HepG2 (cell line): ENCODE measurements around the gene NOVA2. TPM values are rescaled to one million over a fixed set of nuclear protein-coding genes. Genes with fewer than 3 reads are reported as not detected.

Experiments
- DNMT1 ChIP-seq: sonication (generic); formaldehyde crosslinking; IDR thresholded peaks from 2 replicates; pipeline ENCODE4 v1.5.1; 2020; ENCODE audit warnings: mild to moderate bottlenecking, missing genetic modification reagents
- FOXK2 ChIP-seq: fragments of 450-650 bp; IDR thresholded peaks from 2 replicates; pipeline ENCODE4 v1.6.1; 2016
- HNRNPLL ChIP-seq: fragments of 200-400 bp; formaldehyde crosslinking; IDR thresholded peaks from 2 replicates; pipeline ENCODE4 v1.6.1; 2017; ENCODE audit warnings: mild to moderate bottlenecking, low read depth, low read length; ENCODE audit not compliant: poor library complexity, severe bottlenecking
- IKZF4 ChIP-seq: sonication (generic); formaldehyde crosslinking; IDR thresholded peaks from 2 replicates; pipeline ENCODE4 v1.5.1; 2020; ENCODE audit warnings: borderline replicate concordance, mild to moderate bottlenecking, low read depth, missing genetic modification reagents; ENCODE audit errors: not compliant biosample characterization
- MBNL3 ChIP-seq: fragments of 250-450 bp; sonication (Bioruptor Pico); conservative IDR thresholded peaks from 2 replicates; pipeline ENCODE4 v1.8.0; 2022; ENCODE audit warnings: mild to moderate bottlenecking, inconsistent platforms
- RBAK ChIP-seq: sonication (generic); formaldehyde crosslinking; IDR thresholded peaks from 2 replicates; pipeline ENCODE4 v1.5.1; 2020; ENCODE audit warnings: mild to moderate bottlenecking, missing genetic modification reagents
- THYN1 ChIP-seq: sonication (generic); formaldehyde crosslinking; IDR thresholded peaks from 2 replicates; pipeline ENCODE4 v1.8.1; 2023; ENCODE audit warnings: low read depth, mild to moderate bottlenecking, moderate library complexity, missing genetic modification reagents, borderline replicate concordance
- ZFP41 ChIP-seq: sonication (generic); formaldehyde crosslinking; IDR thresholded peaks from 2 replicates; pipeline ENCODE4 v1.4.0; 2020; ENCODE audit warnings: mild to moderate bottlenecking, missing genetic modification reagents, borderline replicate concordance
- ZKSCAN8 ChIP-seq: IDR thresholded peaks from 2 replicates; pipeline ENCODE4 v1.6.1; 2016; ENCODE audit warnings: borderline replicate concordance, missing genetic modification reagents, missing compliant biosample characterization
- ZNF614 ChIP-seq: IDR thresholded peaks from 2 replicates; pipeline ENCODE4 v1.6.1; 2018; ENCODE audit warnings: missing biosample characterization, missing genetic modification reagents, inconsistent platforms, borderline replicate concordance
- ZNF670 ChIP-seq: sonication (generic); formaldehyde crosslinking; IDR thresholded peaks from 2 replicates; pipeline ENCODE4 v1.8.0; 2022; ENCODE audit warnings: mild to moderate bottlenecking, missing genetic modification reagents, borderline replicate concordance
- polyA plus RNA-seq, 8 experiments: library from polyadenylated mRNA; depleted of rRNA in 3 of 8; stranded (reverse) in 7 of 8; unstranded in 1 of 8; fragments of >200 nt; fragmentation: Illumina TruSeq in 4 of 8; extraction: Trizol in 4 of 8; gene quantifications; 2 replicates each; pipeline versions ENCODE4 v1.2.1 to v1.2.3, GENCODE V29; 2011 to 2016; ENCODE audit warnings: low read depth in 4 of 8, missing spikeins in 1 of 8, mixed read lengths in 1 of 8; ENCODE audit not compliant: insufficient read depth in 1 of 8
- total RNA-seq, 5 experiments: library from RNA; depleted of rRNA; stranded (reverse); fragments of >200 nt; fragmentation: Illumina TruSeq; extraction: Trizol; gene quantifications; 2 replicates each; pipeline ENCODE4 v1.2.3, GENCODE V29; 2016; ENCODE audit warnings: low read depth in 1 of 5
- TF ChIP-seq, protein P1 (sequence below): sonication (generic); formaldehyde crosslinking; IDR thresholded peaks from 2 replicates; pipeline ENCODE4 v1.4.0; 2020; ENCODE audit warnings: missing genetic modification reagents
- TF ChIP-seq, protein P2 (sequence below): sonication (generic); formaldehyde crosslinking; IDR thresholded peaks from 2 replicates; pipeline ENCODE4 v1.5.1; 2020; ENCODE audit warnings: missing genetic modification reagents, mild to moderate bottlenecking, borderline replicate concordance
- TF ChIP-seq, protein P3 (sequence below): sonication (generic); formaldehyde crosslinking; IDR thresholded peaks from 2 replicates; pipeline ENCODE4 v1.4.0; 2020; ENCODE audit warnings: low read depth, mild to moderate bottlenecking, missing genetic modification reagents
- TF ChIP-seq, protein P4 (sequence below): sonication (generic); formaldehyde crosslinking; IDR thresholded peaks from 2 replicates; pipeline ENCODE4 v1.8.0; 2022; ENCODE audit warnings: missing genetic modification reagents, mild to moderate bottlenecking, borderline replicate concordance
- TF ChIP-seq, protein P5 (sequence below): sonication (generic); formaldehyde crosslinking; IDR thresholded peaks from 2 replicates; pipeline ENCODE4 v1.4.0; 2020; ENCODE audit warnings: missing genetic modification reagents, borderline replicate concordance

NOVA2 gene
- total and polyA plus RNA-seq, 2 of the 13 experiments (the other 11 are each of a cell fraction or from before 2014, with no cell fraction given) = not detected

DNA sequence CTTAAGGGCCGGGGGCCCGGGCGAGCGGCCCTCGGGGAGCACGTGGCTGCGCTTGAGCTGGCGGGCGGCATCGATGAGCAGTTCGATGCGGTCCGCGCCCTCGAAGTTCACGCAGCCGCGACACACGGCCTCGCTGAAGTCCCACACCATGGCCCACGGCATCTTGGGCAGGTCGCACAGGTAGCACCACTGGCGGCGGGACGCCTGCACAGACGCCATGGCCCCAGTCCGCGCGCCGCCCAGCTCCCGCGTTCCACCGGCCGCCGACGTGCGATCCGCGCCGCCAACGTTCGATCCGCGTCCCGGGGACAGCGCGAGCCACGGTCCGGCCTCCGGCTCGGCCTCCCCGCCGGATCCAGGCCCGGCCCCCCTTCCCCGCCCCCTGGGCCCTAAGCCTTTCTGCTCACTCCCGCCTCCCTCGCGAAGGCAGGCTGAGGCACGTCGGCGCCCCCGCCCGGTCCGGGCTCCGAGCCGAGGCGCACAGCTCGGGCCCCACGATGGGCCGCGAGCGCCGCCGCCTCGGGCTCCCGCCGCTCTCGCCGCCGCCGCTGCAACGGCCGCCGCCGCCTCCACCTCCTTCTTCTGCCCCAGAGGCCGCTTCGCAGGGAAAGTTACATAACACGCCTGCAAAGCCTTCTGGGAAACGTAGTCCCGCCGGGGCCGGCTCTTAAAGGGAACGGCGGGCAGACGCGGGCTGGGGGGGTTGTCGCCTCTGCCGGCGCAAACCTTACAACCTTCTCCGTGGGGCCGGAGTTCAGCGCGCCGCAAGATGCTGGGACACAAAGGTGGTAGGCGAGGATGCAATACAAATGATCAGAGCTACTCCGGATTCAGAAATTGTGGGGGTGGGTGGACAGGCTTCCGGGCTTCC is 87.9 kb downstream of the NOVA2 start, which contains the start of gene IRF2BP1 (continued):
- peak; percentile 69 for TF ChIP-seq IKZF4 (CRISPR knock-in tag)
- TF ChIP-seq FOXK2 = no peak
- no peak; the same call in 1 of the 2 replicates for TF ChIP-seq ZNF614 (CRISPR knock-in tag)
- TF ChIP-seq, protein P1, sequence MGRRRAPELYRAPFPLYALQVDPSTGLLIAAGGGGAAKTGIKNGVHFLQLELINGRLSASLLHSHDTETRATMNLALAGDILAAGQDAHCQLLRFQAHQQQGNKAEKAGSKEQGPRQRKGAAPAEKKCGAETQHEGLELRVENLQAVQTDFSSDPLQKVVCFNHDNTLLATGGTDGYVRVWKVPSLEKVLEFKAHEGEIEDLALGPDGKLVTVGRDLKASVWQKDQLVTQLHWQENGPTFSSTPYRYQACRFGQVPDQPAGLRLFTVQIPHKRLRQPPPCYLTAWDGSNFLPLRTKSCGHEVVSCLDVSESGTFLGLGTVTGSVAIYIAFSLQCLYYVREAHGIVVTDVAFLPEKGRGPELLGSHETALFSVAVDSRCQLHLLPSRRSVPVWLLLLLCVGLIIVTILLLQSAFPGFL = no peak
- TF ChIP-seq MBNL3 (CRISPR knock-in tag) = no peak
- TF ChIP-seq HNRNPLL = no peak
- TF ChIP-seq ZFP41 = no peak
- TF ChIP-seq, protein P2, sequence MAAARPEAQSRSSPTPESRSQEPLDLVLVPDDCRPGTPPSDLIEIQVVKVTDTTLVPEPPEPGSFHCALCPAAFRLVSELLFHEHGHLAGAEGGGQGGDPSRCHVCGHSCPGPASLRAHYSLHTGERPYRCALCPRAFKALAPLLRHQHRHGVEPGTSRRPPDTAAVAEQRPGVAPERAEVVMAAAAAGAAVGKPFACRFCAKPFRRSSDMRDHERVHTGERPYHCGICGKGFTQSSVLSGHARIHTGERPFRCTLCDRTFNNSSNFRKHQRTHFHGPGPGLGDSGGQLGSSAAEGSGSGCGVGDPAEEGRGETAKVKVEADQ (CRISPR knock-in tag) = no peak; the same call in none of the 2 replicates
- TF ChIP-seq, protein P3, sequence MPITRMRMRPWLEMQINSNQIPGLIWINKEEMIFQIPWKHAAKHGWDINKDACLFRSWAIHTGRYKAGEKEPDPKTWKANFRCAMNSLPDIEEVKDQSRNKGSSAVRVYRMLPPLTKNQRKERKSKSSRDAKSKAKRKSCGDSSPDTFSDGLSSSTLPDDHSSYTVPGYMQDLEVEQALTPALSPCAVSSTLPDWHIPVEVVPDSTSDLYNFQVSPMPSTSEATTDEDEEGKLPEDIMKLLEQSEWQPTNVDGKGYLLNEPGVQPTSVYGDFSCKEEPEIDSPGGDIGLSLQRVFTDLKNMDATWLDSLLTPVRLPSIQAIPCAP = no peak
- TF ChIP-seq, protein P4, sequence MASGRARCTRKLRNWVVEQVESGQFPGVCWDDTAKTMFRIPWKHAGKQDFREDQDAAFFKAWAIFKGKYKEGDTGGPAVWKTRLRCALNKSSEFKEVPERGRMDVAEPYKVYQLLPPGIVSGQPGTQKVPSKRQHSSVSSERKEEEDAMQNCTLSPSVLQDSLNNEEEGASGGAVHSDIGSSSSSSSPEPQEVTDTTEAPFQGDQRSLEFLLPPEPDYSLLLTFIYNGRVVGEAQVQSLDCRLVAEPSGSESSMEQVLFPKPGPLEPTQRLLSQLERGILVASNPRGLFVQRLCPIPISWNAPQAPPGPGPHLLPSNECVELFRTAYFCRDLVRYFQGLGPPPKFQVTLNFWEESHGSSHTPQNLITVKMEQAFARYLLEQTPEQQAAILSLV (CRISPR knock-in tag) = no peak
- TF ChIP-seq ZKSCAN8 (CRISPR knock-in tag) = no peak
- no peak for TF ChIP-seq THYN1 (CRISPR knock-in tag)
- TF ChIP-seq, protein P5, sequence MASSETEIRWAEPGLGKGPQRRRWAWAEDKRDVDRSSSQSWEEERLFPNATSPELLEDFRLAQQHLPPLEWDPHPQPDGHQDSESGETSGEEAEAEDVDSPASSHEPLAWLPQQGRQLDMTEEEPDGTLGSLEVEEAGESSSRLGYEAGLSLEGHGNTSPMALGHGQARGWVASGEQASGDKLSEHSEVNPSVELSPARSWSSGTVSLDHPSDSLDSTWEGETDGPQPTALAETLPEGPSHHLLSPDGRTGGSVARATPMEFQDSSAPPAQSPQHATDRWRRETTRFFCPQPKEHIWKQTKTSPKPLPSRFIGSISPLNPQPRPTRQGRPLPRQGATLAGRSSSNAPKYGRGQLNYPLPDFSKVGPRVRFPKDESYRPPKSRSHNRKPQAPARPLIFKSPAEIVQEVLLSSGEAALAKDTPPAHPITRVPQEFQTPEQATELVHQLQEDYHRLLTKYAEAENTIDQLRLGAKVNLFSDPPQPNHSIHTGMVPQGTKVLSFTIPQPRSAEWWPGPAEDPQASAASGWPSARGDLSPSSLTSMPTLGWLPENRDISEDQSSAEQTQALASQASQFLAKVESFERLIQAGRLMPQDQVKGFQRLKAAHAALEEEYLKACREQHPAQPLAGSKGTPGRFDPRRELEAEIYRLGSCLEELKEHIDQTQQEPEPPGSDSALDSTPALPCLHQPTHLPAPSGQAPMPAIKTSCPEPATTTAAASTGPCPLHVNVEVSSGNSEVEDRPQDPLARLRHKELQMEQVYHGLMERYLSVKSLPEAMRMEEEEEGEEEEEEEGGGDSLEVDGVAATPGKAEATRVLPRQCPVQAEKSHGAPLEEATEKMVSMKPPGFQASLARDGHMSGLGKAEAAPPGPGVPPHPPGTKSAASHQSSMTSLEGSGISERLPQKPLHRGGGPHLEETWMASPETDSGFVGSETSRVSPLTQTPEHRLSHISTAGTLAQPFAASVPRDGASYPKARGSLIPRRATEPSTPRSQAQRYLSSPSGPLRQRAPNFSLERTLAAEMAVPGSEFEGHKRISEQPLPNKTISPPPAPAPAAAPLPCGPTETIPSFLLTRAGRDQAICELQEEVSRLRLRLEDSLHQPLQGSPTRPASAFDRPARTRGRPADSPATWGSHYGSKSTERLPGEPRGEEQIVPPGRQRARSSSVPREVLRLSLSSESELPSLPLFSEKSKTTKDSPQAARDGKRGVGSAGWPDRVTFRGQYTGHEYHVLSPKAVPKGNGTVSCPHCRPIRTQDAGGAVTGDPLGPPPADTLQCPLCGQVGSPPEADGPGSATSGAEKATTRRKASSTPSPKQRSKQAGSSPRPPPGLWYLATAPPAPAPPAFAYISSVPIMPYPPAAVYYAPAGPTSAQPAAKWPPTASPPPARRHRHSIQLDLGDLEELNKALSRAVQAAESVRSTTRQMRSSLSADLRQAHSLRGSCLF = no peak
- TF ChIP-seq ZNF670 (CRISPR knock-in tag) = no peak
- TF ChIP-seq RBAK = no peak
- TF ChIP-seq DNMT1 (CRISPR knock-in tag) = 0 out of 2 replicates have a peak, but pooled peaks have one; percentile 40
